ENCODE results near the gene CALN1.

The CALN1 gene

GRCh38 chr7:72170475-72170874, 241.7 kb downstream of the CALN1 start:
- DNase-seq (ENCODE audit: extremely low read depth, low read depth) = no peak
- no peak for TF ChIP-seq CTCF (IDR thresholded peaks at IDR 0.05; ENCODE audit: low read depth, low read length, missing control alignments)

GRCh38 chr7:72163271-72163670, 248.9 kb downstream of the CALN1 start:
- no peak for TF ChIP-seq CTCF (IDR thresholded peaks at IDR 0.05; ENCODE audit: low read depth, low read length, missing control alignments)
- no peak overlapping the region for H3K4me3 ChIP-seq (replicated peaks; ENCODE audit: low read depth, low read length)
- DNase-seq (ENCODE audit: extremely low read depth, low read depth) = no peak

More at GRCh38 chr7:72170475-72170874, 241.7 kb downstream of the CALN1 start:
- no peak overlapping the region for H3K4me3 ChIP-seq (replicated peaks; ENCODE audit: low read depth, low read length)

GRCh38 chr7:72161534-72161933, 250.6 kb downstream of the CALN1 start:
- no peak overlapping the region for H3K4me3 ChIP-seq (replicated peaks; ENCODE audit: low read depth, low read length)
- no peak for DNase-seq (ENCODE audit: extremely low read depth, low read depth)
- TF ChIP-seq CTCF (IDR thresholded peaks at IDR 0.05; ENCODE audit: low read depth, low read length, missing control alignments) = no peak

GRCh38 chr7:72159911-72160310, 252.2 kb downstream of the CALN1 start:
- no peak for TF ChIP-seq CTCF (IDR thresholded peaks at IDR 0.05; ENCODE audit: low read depth, low read length, missing control alignments)
- no peak overlapping the region for H3K4me3 ChIP-seq (replicated peaks; ENCODE audit: low read depth, low read length)
- DNase-seq (ENCODE audit: extremely low read depth, low read depth) = no peak

- DNase-seq (ENCODE audit: extremely low read depth, low read depth) = no peak
- TF ChIP-seq CTCF (IDR thresholded peaks at IDR 0.05; ENCODE audit: low read depth, low read length, missing control alignments) = no peak
- no peak overlapping the region for H3K4me3 ChIP-seq (replicated peaks; ENCODE audit: low read depth, low read length)
Observed at GRCh38 chr7:72156671-72157070, 255.5 kb downstream of the CALN1 start.

GRCh38 chr7:72153132-72153512, 259.0 kb downstream of the CALN1 start:
- no peak for DNase-seq (ENCODE audit: extremely low read depth, low read depth)
- TF ChIP-seq CTCF (IDR thresholded peaks at IDR 0.05; ENCODE audit: low read depth, low read length, missing control alignments) = no peak
- no peak overlapping the region for H3K4me3 ChIP-seq (replicated peaks; ENCODE audit: low read depth, low read length)
